ENCODE data around the gene MPV17. TPM values are rescaled to one million over a fixed set of nuclear protein-coding genes. Genes with fewer than 3 reads are reported as not detected.
"Not testable (repeated sequence)": the region's sequence is repeated elsewhere in the genome, so short reads cannot be mapped to it uniquely, and the experiment has no call there.

Gene MPV17
- total and polyA plus RNA-seq, 10 donors, result 58.0 to 101 (median 80.3) TPM

DNA sequence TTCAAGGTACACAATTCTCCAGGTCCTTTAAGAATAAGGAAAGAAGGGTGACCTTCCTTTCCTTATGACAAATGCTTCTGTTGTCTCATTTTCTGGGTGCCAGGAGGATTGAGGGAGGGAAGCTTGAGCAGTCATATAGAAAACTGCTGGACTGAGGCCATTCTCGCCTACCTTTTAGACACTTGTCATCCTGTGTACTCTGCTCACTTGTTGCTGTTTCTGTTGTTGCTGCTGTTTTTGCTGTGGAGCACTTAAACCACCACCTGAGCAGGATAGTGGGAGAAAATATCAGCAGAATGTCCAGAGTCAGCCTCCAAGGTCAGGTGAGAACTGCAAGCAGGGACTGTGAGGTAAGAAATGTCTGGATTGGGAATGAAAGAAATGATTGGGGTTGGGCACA is 44.9 kb downstream of the MPV17 start:
- H3K4me3 ChIP-seq, result no peak overlapping the region
- no peak for DNase-seq
- peaks cover 5 to 10% (median 8%) of the 10 kb centered on the region in 6 donors for H3K4me1 ChIP-seq
- no peaks in the 10 kb centered on the region for H3K36me3 ChIP-seq
- no peaks in the 10 kb centered on the region for H3K9me3 ChIP-seq
- H3K27ac ChIP-seq, result no peak overlapping the region
- intact Hi-C loops (cut with DNase I; ENCODE audit: low total_unique reads), result loop anchor here (5.0 to 10.0 kb wide), 2 partner anchors 181 to 313 kb away; no protein-coding TSS in a partner anchor
- peaks cover 0 to 18% (median 0%) of the 10 kb centered on the region in 7 donors for H3K27me3 ChIP-seq (replicated peaks in 1 of 7)
- no peak for TF ChIP-seq POLR2A (IDR thresholded peaks at IDR 0.05)
- TF ChIP-seq, protein P1, sequence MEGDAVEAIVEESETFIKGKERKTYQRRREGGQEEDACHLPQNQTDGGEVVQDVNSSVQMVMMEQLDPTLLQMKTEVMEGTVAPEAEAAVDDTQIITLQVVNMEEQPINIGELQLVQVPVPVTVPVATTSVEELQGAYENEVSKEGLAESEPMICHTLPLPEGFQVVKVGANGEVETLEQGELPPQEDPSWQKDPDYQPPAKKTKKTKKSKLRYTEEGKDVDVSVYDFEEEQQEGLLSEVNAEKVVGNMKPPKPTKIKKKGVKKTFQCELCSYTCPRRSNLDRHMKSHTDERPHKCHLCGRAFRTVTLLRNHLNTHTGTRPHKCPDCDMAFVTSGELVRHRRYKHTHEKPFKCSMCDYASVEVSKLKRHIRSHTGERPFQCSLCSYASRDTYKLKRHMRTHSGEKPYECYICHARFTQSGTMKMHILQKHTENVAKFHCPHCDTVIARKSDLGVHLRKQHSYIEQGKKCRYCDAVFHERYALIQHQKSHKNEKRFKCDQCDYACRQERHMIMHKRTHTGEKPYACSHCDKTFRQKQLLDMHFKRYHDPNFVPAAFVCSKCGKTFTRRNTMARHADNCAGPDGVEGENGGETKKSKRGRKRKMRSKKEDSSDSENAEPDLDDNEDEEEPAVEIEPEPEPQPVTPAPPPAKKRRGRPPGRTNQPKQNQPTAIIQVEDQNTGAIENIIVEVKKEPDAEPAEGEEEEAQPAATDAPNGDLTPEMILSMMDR (IDR thresholded peaks at IDR 0.05 in 8 of 11, conservative IDR thresholded peaks at IDR 0.05 in 3 of 11), result no peak
- TF ChIP-seq POLR2AphosphoS5 (IDR thresholded peaks at IDR 0.05), result no peak
- 63 to 78% (median 73%) methylated on average over 1 of the region's 1 CpG for WGBS, 5 donors

DNA sequence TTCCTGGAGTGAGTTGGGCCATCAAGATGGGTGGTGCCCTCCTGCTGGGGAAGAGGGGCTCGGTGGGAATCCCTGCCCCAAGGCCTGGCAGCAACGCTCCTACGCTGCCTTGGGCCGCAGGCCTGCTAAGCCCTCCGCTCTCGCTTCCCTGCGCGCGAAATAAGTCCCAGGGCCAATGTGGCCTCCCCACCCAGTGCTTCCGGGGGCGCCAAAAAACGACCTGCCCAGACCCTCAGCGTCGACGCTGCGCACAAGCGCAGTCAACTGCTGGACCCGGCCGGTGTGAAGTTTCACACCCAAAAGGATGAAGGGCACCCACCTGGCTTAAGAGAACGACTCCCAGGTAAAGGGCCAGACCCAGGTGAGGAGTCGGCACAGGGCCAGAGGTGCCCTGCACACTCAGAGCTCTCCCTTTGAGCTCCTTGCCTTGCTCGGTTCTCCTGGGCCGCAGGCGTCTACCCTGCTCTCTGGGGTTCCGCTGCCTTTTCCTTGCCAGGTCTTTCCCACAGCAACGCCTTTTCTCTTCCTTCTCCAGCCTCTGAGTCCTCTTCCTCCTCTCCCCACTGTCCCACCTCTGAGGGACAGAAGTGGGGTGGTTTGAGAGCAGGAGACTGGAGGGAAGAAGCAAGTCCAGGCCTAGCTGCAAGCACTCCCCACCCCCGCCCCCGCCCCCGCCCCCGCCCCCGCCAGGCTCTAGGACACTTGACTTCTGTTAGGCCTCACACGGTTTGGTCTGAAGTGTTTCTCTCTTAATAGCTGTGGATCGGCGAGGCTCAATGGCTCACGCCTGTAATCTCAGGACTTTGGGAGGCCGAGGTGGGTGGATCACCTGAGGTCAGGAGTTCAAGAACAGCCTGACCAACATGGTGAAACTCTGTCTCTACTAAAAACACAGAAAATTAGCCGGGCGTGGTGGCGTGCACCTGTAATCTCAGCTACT is 47.4 kb downstream of the MPV17 start, which contains the start of gene DNAJC5G:
TSS of gene DNAJC5G (plus strand) at position 223 of the 940 bp plus-strand sequence. CDS start 1,296 bp downstream, outside the sequence.
- Histone ChIP-seq H3K36me3 (no peaks in the 10 kb centered on the region), H3K27me3 (replicated peaks in 1 of 7) (peaks cover 0 to 10% (median 0%) of the 10 kb centered on the region in 7 donors), H3K27ac (no peak within 1 kb of the TSS), H3K4me1 (peaks cover 5 to 10% (median 8%) of the 10 kb centered on the region in 6 donors), H3K9me3 (no peaks in the 10 kb centered on the region), H3K4me3 (no peak within 1 kb of the TSS)
- intact Hi-C loops (cut with DNase I; ENCODE audit: low total_unique reads), result loop anchor here (5.0 to 10.0 kb wide), 2 partner anchors 178 to 311 kb away; no protein-coding TSS in a partner anchor
- TF ChIP-seq, protein P1 (IDR thresholded peaks at IDR 0.05 in 8 of 11, conservative IDR thresholded peaks at IDR 0.05 in 3 of 11), result no peak
- no peak for TF ChIP-seq POLR2AphosphoS5 (IDR thresholded peaks at IDR 0.05)
- no peak for TF ChIP-seq POLR2A (IDR thresholded peaks at IDR 0.05)
- WGBS, 5 donors, result 79 to 88% (median 86%) methylated on average over 19 to 39 of the region's 39 CpGs
- no peak for DNase-seq

DNA sequence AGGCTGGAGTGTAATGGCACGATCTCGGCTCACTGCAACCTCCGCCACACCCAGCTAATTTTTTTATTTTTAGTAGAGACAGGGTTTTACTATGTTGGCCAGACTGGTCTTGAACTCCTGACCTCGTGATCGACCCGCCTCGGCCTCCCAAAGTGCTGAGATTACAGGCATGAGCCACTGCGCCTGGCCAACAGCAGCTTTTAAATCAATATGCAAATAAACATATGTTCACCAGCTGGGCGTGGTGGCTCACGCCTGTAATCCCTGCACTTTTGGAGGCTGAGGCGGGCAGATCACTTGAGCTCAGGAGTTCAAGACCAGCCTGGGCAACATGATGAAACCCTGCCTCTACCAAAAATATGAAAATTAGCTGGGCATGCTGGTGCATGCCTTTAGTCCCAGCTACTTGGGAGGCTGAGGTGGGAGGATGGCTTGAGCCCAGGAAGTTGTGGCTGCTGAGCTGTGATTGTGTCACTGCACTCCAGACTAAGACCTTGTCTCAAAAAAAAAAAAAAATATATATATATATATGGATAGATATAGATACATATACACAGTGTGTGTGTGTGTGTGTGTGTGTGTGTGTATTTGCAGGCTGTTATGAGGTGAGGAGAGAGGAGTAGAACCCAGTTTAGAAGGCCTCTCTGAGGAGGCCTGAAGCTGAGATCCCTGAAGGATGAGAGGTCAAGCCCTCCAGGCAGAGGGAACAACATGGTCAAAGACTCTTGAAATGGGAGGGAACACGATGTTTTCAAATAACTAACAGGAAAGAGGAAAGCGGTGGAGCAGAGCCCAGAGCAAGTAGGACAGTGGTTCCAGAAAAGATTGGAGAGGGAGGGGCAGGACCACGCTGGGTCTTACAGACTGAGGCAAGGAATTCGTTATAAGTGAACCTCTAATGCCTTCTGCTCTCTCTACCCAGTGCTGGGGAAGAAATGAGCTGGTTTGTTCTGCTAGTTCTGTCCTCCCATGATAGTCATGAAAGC is 50.1 kb downstream of the MPV17 start:
- 77 to 85% (median 82%) methylated on average over 15 of the region's 15 CpGs for WGBS, 5 donors
- H3K4me1 ChIP-seq, H3K4me3 ChIP-seq, H3K27ac ChIP-seq, DNase-seq, H3K36me3 ChIP-seq, H3K9me3 ChIP-seq: not testable (repeated sequence)
- intact Hi-C loops (cut with DNase I; ENCODE audit: low total_unique reads), result loop anchor here (10.0 kb wide), 1 partner anchor 308 kb away; no protein-coding TSS in a partner anchor
- peaks cover 0 to 26% (median 0%) of the 10 kb centered on the region in 7 donors for H3K27me3 ChIP-seq (replicated peaks in 1 of 7)

DNA sequence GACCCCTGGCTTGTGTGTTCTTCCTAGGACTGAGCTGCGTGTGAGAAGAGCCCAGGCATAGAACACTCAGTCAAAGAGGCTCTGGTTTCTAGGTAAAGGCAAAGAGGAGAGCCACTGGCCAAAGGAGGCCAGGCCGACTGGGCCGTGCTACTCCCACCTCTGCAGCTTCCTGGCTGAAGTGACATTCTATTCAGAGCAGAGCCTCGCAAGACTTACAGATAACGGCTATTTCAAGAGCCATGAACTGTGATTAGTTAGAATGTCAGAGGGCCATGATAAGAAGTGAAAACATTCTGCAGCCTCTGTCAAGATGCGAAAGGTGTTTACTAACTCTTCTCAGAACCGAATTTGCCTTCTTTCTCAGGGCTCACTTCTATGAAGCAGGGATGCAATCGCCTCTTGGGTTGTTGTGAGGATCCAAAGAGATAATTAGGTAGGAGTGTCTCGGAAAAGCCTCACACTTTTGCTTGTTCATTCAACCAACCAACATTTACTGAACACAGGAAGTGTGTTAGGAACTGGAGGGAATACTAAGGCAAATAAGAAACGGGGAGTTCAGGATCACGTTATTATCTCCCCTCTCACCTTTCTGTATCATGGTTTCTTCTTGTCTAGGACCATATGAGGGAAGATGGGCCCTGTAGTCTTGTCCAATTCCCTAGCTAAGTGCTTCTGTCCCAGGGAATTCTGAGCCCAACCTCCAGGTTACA is 51.1 kb downstream of the MPV17 start:
- TF ChIP-seq, protein P1 (IDR thresholded peaks at IDR 0.05 in 8 of 11, conservative IDR thresholded peaks at IDR 0.05 in 3 of 11), result no peak
- TF ChIP-seq POLR2A (IDR thresholded peaks at IDR 0.05), result no peak
- TF ChIP-seq POLR2AphosphoS5 (IDR thresholded peaks at IDR 0.05), result no peak
- no peaks in the 10 kb centered on the region for H3K36me3 ChIP-seq
- WGBS, 5 donors, result 71 to 76% (median 76%) methylated on average over 11 of the region's 11 CpGs
- peaks cover 0 to 29% (median 0%) of the 10 kb centered on the region in 7 donors for H3K27me3 ChIP-seq (replicated peaks in 1 of 7)
- H3K9me3 ChIP-seq, result no peaks in the 10 kb centered on the region
- H3K27ac ChIP-seq, result no peak overlapping the region
- intact Hi-C loops (cut with DNase I; ENCODE audit: low total_unique reads), result loop anchor here (10.0 kb wide), 1 partner anchor 307 kb away; no protein-coding TSS in a partner anchor
- no peak overlapping the region for H3K4me3 ChIP-seq
- no peak for DNase-seq
- no peaks in the 10 kb centered on the region for H3K4me1 ChIP-seq

Data from spleen (tissue), 11 donors.